LNCaP clone FGC (cell line): Measurements from ENCODE around the gene BRINP2.
"Not testable (repeated sequence)": the region's sequence is repeated elsewhere in the genome, so short reads cannot be mapped to it uniquely, and the experiment has no call there.

ENCODE experiments used
- DNase-seq: peaks from one replicate; pipeline ENCODE4 v3.0.0-alpha.2; 2011; ENCODE audit warnings: low read depth
- H3K4me3 ChIP-seq: 2 replicates; pipeline ENCODE4 v1.5.1; 2011; ENCODE audit warnings: mild to moderate bottlenecking, low read depth, low read length, control low read depth
- TF ChIP-seq, protein P1 (sequence below): IDR thresholded peaks from 2 replicates; pipeline ENCODE4 v1.5.1; 2012; ENCODE audit warnings: mild to moderate bottlenecking; ENCODE audit not compliant: control insufficient read depth, insufficient read depth; ENCODE audit errors: extremely low read depth

BRINP2 gene

DNA sequence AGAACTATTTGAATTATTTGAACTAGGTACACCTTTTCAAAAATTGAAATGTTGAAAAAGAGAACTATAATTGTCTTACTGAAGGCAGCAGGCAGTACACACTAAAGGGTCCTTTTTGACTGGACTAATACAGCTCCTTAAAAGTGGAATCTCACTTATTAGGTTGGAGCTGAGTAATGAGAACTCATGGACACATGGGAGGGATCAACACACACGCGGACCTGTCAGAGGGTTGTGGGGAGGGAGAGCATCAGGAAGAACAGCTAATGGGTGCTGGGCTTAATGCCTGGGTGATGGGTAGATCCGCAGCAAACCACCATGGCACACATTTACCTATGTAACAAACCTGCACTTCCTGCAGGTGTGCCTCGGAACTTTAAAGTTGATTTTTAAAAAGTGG lies 145.0 kb downstream of the BRINP2 start:
- TF ChIP-seq, protein P1, sequence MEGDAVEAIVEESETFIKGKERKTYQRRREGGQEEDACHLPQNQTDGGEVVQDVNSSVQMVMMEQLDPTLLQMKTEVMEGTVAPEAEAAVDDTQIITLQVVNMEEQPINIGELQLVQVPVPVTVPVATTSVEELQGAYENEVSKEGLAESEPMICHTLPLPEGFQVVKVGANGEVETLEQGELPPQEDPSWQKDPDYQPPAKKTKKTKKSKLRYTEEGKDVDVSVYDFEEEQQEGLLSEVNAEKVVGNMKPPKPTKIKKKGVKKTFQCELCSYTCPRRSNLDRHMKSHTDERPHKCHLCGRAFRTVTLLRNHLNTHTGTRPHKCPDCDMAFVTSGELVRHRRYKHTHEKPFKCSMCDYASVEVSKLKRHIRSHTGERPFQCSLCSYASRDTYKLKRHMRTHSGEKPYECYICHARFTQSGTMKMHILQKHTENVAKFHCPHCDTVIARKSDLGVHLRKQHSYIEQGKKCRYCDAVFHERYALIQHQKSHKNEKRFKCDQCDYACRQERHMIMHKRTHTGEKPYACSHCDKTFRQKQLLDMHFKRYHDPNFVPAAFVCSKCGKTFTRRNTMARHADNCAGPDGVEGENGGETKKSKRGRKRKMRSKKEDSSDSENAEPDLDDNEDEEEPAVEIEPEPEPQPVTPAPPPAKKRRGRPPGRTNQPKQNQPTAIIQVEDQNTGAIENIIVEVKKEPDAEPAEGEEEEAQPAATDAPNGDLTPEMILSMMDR: no peak
- H3K4me3 ChIP-seq: no peak overlapping the region
- DNase-seq: no peak

GRCh38 chr1:177321434-177321833 lies 150.7 kb downstream of the BRINP2 start:
- not testable (repeated sequence) for DNase-seq, H3K4me3 ChIP-seq

DNA sequence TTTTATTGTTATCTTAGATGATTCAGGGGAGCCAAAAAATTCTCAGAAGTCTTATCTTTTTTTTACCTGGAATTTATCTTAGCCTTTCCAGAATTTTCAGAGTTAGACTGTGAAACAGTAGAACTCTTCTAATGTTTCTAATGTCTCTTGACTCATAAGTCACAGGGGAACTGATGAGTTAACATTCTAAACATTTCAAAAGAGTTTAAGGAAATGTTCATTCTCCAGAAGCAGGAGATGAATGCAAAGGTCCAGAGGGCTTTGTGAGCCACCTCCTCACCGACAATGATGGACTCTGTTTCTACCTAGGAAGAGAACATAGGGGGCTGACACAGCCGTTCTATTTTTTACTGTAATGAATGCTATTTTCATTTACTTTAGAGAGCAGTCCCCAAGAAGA lies 157.5 kb downstream of the BRINP2 start:
- TF ChIP-seq, protein P1: no peak
- DNase-seq: no peak

DNA sequence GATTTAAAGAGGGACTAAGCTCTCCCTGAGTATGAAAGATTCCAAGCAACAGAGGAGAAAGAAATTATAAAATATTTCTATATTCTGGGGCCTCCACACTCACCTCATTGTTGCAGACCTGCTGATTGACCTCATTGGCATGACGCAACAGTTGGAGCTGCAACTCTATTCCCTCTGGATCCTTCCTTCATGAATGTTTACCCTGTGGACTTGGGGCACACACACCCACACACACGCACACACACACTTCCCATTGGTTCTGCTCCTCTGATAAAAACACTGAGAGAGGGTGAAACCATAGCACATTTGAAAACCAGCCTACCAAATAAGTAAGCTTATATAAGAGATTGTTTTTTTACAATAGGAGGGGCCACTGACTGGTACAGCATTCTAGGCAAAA lies 159.1 kb downstream of the BRINP2 start:
- H3K4me3 ChIP-seq: no peak overlapping the region
- TF ChIP-seq, protein P1: no peak
- DNase-seq: no peak

More for the DNA sequence above, 157.5 kb downstream of the BRINP2 start:
- no peak overlapping the region for H3K4me3 ChIP-seq
